ENCODE measurements around the gene ARPC5. TPM values are rescaled to one million over a fixed set of nuclear protein-coding genes. Genes with fewer than 3 reads are reported as not detected.

Gene ARPC5
- total and polyA plus RNA-seq, 10 of the 15 experiments (the other 5 are each of a cell fraction or from before 2014, with no cell fraction given) = 238 to 784 (median 309) TPM

DNA sequence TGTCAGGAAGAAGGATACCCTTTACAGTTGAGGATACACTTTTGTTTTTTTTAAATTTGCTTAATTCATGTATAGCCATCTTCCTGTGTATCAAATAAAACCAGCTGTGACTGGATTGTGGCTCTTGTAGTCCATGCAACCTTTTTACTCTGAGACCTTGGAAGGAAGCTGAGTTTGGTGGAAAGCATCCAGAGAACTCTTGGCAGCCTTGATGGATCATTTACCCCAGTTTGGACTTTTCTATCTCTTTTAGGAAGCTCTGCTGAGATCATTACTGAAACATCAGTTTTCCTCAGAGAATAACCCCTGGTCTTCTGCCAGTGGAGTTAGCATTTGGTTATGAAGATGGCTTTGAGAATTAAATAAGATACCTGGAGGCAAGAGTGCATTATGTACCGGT, 38.8 kb upstream of the ARPC5 start:
- POLR2A ChIA-PET = interaction anchor here (2.4 kb wide), 1 partner anchor 10 kb away, joined by 7 read pairs; no protein-coding TSS in a partner anchor
- Histone ChIP-seq H3K4me2 (ENCODE audit: control insufficient read depth, insufficient read depth) (no peak overlapping the region), H3K27me3 (replicated peaks in 1 of 2; ENCODE audit: control insufficient read depth in 2 of 2, insufficient read depth in 2 of 2, low read length in 1 of 2) (no peaks in the 10 kb centered on the region), H3K36me3 (ENCODE audit: control insufficient read depth in 2 of 2, insufficient read depth in 2 of 2, low read length in 1 of 2) (no peaks in the 10 kb centered on the region), H3K9me3 (replicated peaks; ENCODE audit: control insufficient read depth, insufficient read depth, low read length) (peaks cover 3% of the 10 kb centered on the region; the same call in 2 of the 3 replicates), H3K79me2 (ENCODE audit: control insufficient read depth, insufficient read depth, low read length) (no peaks in the 10 kb centered on the region), H3K9ac (ENCODE audit: control insufficient read depth, insufficient read depth, low read length) (no peak overlapping the region), H3K4me1 (ENCODE audit: control insufficient read depth, insufficient read depth, low read length) (no peaks in the 10 kb centered on the region), H2AFZ (ENCODE audit: control insufficient read depth, low read depth, low read length) (no peak overlapping the region), H4K20me1 (ENCODE audit: control insufficient read depth, insufficient read depth) (no peaks in the 10 kb centered on the region), H3K27ac (ENCODE audit: control insufficient read depth, insufficient read depth) (no peak overlapping the region), H3K4me3 (no peak overlapping the region)
- no peak for TF ChIP-seq CBX3 (IDR thresholded peaks at IDR 0.05; ENCODE audit: borderline replicate concordance, low read depth)
- SMC1A ChIA-PET (ENCODE audit: uncharacterized antibody, unreplicated experiment) = interaction anchor here (1.0 to 6.1 kb wide), 3 partner anchors 10 to 217 kb away, joined by 3 to 34 read pairs (median 33); partner anchors contain the start of gene APOBEC4
- RAD21 ChIA-PET (ENCODE audit: unreplicated experiment) = interaction anchor here (1.2 to 1.7 kb wide), 3 partner anchors 10 to 241 kb away, joined by 3 to 5 read pairs (median 5); no protein-coding TSS in a partner anchor
- intact Hi-C loops (cut with micrococcal nuclease; ENCODE audit: unreplicated experiment) (no loop called here), in situ Hi-C loops (cut with MboI) (no loop called here)
- 0% methylated on average over 1 of the region's 1 CpG for WGBS (ENCODE audit: insufficient coverage, insufficient replicate concordance, low lambda C conversion rate, missing lambda C conversion rate)
- ATAC-seq (no peak), FAIRE-seq (no peak), DNase-seq (ENCODE audit: low read depth, low spot score) (no peak)
- CTCF ChIA-PET = interaction anchor here (1.9 to 5.5 kb wide), 4 partner anchors 10 to 241 kb away, joined by 4 to 44 read pairs (median 13); no protein-coding TSS in a partner anchor
- no TSS peak for BruUV-seq (replicated peaks)

- Histone ChIP-seq H4K20me1 (ENCODE audit: control insufficient read depth, insufficient read depth) (no peaks in the 10 kb centered on the region), H2AFZ (ENCODE audit: control insufficient read depth, low read depth, low read length) (no peak overlapping the region), H3K9ac (ENCODE audit: control insufficient read depth, insufficient read depth, low read length) (no peak overlapping the region), H3K27ac (ENCODE audit: control insufficient read depth, insufficient read depth) (no peak overlapping the region), H3K27me3 (replicated peaks in 1 of 2; ENCODE audit: control insufficient read depth in 2 of 2, insufficient read depth in 2 of 2, low read length in 1 of 2) (no peaks in the 10 kb centered on the region), H3K4me3 (no peak overlapping the region), H3K4me1 (ENCODE audit: control insufficient read depth, insufficient read depth, low read length) (no peaks in the 10 kb centered on the region), H3K36me3 (ENCODE audit: control insufficient read depth in 2 of 2, insufficient read depth in 2 of 2, low read length in 1 of 2) (no peaks in the 10 kb centered on the region), H3K79me2 (ENCODE audit: control insufficient read depth, insufficient read depth, low read length) (no peaks in the 10 kb centered on the region), H3K9me3 (replicated peaks; ENCODE audit: control insufficient read depth, insufficient read depth, low read length) (peaks cover 3% of the 10 kb centered on the region; the same call in 2 of the 3 replicates), H3K4me2 (ENCODE audit: control insufficient read depth, insufficient read depth) (no peak overlapping the region)
- intact Hi-C loops (cut with micrococcal nuclease; ENCODE audit: unreplicated experiment) (no loop called here), in situ Hi-C loops (cut with MboI) (no loop called here)
- ChIA-PET RAD21 (ENCODE audit: unreplicated experiment) (interaction anchor here (1.2 to 1.7 kb wide), 4 partner anchors 9 to 242 kb away, joined by 3 to 5 read pairs (median 4); no protein-coding TSS in a partner anchor), POLR2A (no interaction called here), CTCF (interaction anchor here (1.9 to 5.5 kb wide), 4 partner anchors 10 to 242 kb away, joined by 4 to 44 read pairs (median 13); no protein-coding TSS in a partner anchor), SMC1A (ENCODE audit: uncharacterized antibody, unreplicated experiment) (interaction anchor here (1.0 to 6.1 kb wide), 3 partner anchors 11 to 217 kb away, joined by 3 to 34 read pairs (median 33); partner anchors contain the start of gene APOBEC4)
- DNase-seq (ENCODE audit: low read depth, low spot score) (no peak), ATAC-seq (no peak), FAIRE-seq (no peak)
- no TSS peak for BruUV-seq (replicated peaks)
- 22% methylated on average over 2 of the region's 2 CpGs for WGBS (ENCODE audit: insufficient coverage, insufficient replicate concordance, low lambda C conversion rate, missing lambda C conversion rate)
- no peak for TF ChIP-seq RFX5 (IDR thresholded peaks at IDR 0.05; ENCODE audit: low read depth, low read length)
- no peak for TF ChIP-seq CUX1 (IDR thresholded peaks at IDR 0.05; ENCODE audit: insufficient replicate concordance, low read depth, low read length)
- no peak for TF ChIP-seq TARDBP (IDR thresholded peaks at IDR 0.05; ENCODE audit: borderline replicate concordance)
- TF ChIP-seq ZNF384 (IDR thresholded peaks at IDR 0.05; ENCODE audit: borderline replicate concordance, low read depth, low read length) = no peak
- no peak for TF ChIP-seq KDM1A (IDR thresholded peaks at IDR 0.05; ENCODE audit: borderline replicate concordance)
- TF ChIP-seq CTCF (IDR thresholded peaks at IDR 0.05 in 2 of 3, conservative IDR thresholded peaks at IDR 0.05 in 1 of 3; ENCODE audit: control insufficient read depth in 2 of 3, extremely low read depth in 1 of 3, insufficient read depth in 1 of 3, low read depth in 3 of 3, low read length in 3 of 3) = no peak
- no peak for TF ChIP-seq NR2F1 (conservative IDR thresholded peaks at IDR 0.05)
Observed at GRCh38 chr1:183673605-183674323, 38.2 kb upstream of the ARPC5 start.

Data from GM12878 (cell line).